CD4-positive, alpha-beta memory T cell (primary cell): ENCODE data around the gene SPAG16. TPM values are rescaled to one million over a fixed set of nuclear protein-coding genes. Genes with fewer than 3 reads are reported as not detected.
"Not testable (repeated sequence)": the region's sequence is repeated elsewhere in the genome, so short reads cannot be mapped to it uniquely, and the experiment has no call there.

Source experiments
- CTCF ChIA-PET: fragments of 350-600 bp; sonication (Branson Sonifier 250); formaldehyde crosslinking; loops from one replicate; lab custom pipeline; 2021; ENCODE audit warnings: inconsistent platforms; ENCODE audit not compliant: partially characterized antibody; lab: Charles Lee
- POLR2A ChIA-PET: fragments of 350-600 bp; sonication (Branson Sonifier 250); formaldehyde crosslinking; loops from one replicate; lab custom pipeline; 2021; ENCODE audit not compliant: partially characterized antibody; lab: Charles Lee
- DNase-seq, 5 donors: peaks; one replicate each; pipeline versions ENCODE4 v3.0.0 to v3.0.0-alpha.2; 2020 to 2022; ENCODE audit warnings: mixed read lengths in 1 of 5
- H3K27ac ChIP-seq: one replicate; pipeline ENCODE4 v1.7.0; 2013; ENCODE audit warnings: low read depth, low read length
- H3K27me3 ChIP-seq: 2 replicates; pipeline ENCODE4 v1.7.0; 2013; ENCODE audit warnings: mild to moderate bottlenecking, low read length, moderate library complexity; ENCODE audit not compliant: insufficient read depth
- H3K36me3 ChIP-seq: 2 replicates; pipeline ENCODE4 v1.7.0; 2013; ENCODE audit warnings: mild to moderate bottlenecking, low read length, moderate library complexity; ENCODE audit not compliant: insufficient read depth
- H3K4me1 ChIP-seq: 2 replicates; pipeline ENCODE4 v1.7.0; 2013; ENCODE audit warnings: mild to moderate bottlenecking, low read length, moderate library complexity; ENCODE audit not compliant: insufficient read depth
- H3K4me3 ChIP-seq, 2 donors: one replicate each; pipeline ENCODE4 v1.7.0; 2013; ENCODE audit warnings: low read length in 2 of 2, mild to moderate bottlenecking in 1 of 2
- H3K9me3 ChIP-seq, 2 donors: one replicate each; pipeline ENCODE4 v1.7.0; 2013; ENCODE audit warnings: low read length in 2 of 2, control low read depth in 1 of 2; ENCODE audit not compliant: control insufficient read depth in 1 of 2
- H3K27ac Mint-ChIP-seq, 7 donors: one replicate each; pipeline ENCODE4 v1.8.0; 2020 to 2021; ENCODE audit warnings: mixed read lengths in 7 of 7, mild to moderate bottlenecking in 6 of 7, inconsistent platforms in 3 of 7, moderate library complexity in 3 of 7
- H3K27me3 Mint-ChIP-seq, 2 donors: one replicate each; pipeline ENCODE4 v1.8.0; 2020 to 2021; ENCODE audit warnings: mixed read lengths in 2 of 2
- H3K36me3 Mint-ChIP-seq, 2 donors: one replicate each; pipeline ENCODE4 v1.8.0; 2020 to 2021; ENCODE audit warnings: mixed read lengths in 2 of 2, inconsistent platforms in 1 of 2, mild to moderate bottlenecking in 1 of 2
- H3K4me1 Mint-ChIP-seq, 4 donors: one replicate each; pipeline ENCODE4 v1.8.0; 2020 to 2021; ENCODE audit warnings: mixed read lengths in 4 of 4, mild to moderate bottlenecking in 1 of 4
- H3K4me3 Mint-ChIP-seq, 8 donors: one replicate each; pipeline ENCODE4 v1.8.0; 2020 to 2021; ENCODE audit warnings: mixed read lengths in 8 of 8, mild to moderate bottlenecking in 7 of 8, moderate library complexity in 6 of 8, inconsistent platforms in 3 of 8
- H3K9me3 Mint-ChIP-seq, 8 donors: one replicate each; pipeline ENCODE4 v1.8.0; 2020 to 2021; ENCODE audit warnings: mixed read lengths in 8 of 8, mild to moderate bottlenecking in 5 of 8, inconsistent platforms in 3 of 8, moderate library complexity in 1 of 8
- intact Hi-C: fragments of 100-400 bp; cut with micrococcal nuclease; formaldehyde crosslinking; loops from one replicate; pipeline ENCODE4 v1.15.1; 2023
- polyA plus RNA-seq, 2 donors: library from polyadenylated mRNA; unstranded; fragments of 300-500 nt; fragmentation: Illumina TruSeq; gene quantifications; one replicate each; pipeline ENCODE4 v1.2.3, GENCODE V29; 2021
- total RNA-seq, 2 experiments: library from RNA; stranded (reverse); gene quantifications; one replicate each; pipeline ENCODE4 v1.2.3, GENCODE V29; 2021

The SPAG16 gene
- total and polyA plus RNA-seq, 4 experiments from 2014 or later, result 6.3 to 21.7 (median 11.2) TPM

DNA sequence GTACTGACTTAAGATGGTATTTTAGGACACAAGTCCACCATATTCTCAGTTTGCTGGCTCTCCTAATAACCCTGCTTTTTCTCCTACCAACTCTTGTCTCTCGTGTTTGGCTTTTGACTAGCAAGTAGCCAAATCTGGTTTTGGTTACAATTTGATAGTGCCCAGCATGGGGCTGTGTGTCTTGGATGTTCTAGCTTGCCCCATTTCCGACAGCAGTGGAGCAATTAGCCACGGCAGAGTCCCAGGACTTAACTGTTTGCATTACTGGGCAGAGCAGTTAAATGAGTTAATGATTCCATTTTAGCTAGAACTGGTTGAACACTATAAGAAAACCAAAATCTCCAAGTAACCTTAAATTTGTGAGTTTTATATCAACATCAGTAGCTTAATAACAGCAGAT lies 18.6 kb upstream of the SPAG16 start:
- ChIA-PET CTCF (no interaction called here), POLR2A (no interaction called here)
- Histone ChIP-seq H3K4me1 (no peaks in the 10 kb centered on the region), H3K9me3 (no peaks in the 10 kb centered on the region), H3K4me3 (no peak overlapping the region), H3K36me3 (no peaks in the 10 kb centered on the region), H3K27ac (no peak overlapping the region), H3K27me3 (no peaks in the 10 kb centered on the region)
- Mint-ChIP-seq H3K4me3 (no peak overlapping the region), H3K9me3 (no peaks in the 10 kb centered on the region), H3K4me1 (no peaks in the 10 kb centered on the region), H3K27ac (no peak overlapping the region), H3K27me3 (peaks cover 5 to 7% of the 10 kb centered on the region in 2 donors), H3K36me3 (no peaks in the 10 kb centered on the region)
- intact Hi-C loops, result no loop called here
- no peak for DNase-seq

DNA sequence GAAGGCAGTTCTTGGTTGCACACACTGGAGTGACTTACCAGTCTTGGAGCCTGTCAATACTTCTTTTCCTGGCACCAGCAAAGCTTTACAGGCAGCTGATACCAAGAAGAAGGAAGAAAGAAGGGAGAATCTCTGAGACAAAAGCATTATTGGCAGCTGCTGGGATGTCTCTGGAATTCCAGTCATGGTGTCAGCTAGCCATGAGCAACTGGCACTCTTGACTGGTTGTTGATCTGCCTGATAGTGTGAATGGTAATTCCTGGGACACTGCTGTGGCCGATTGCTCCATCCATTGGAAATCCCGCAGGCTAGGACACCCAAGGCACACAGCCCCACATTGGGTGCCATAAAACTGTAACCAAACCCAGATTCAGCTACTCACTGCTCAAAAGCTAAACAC lies 17.8 kb upstream of the SPAG16 start:
- ChIA-PET CTCF (no interaction called here), POLR2A (no interaction called here)
- H3K4me1 Mint-ChIP-seq, result no peaks in the 10 kb centered on the region
- Histone ChIP-seq H3K4me3 (no peak overlapping the region), H3K27me3 (no peaks in the 10 kb centered on the region), H3K9me3 (no peaks in the 10 kb centered on the region), H3K36me3 (no peaks in the 10 kb centered on the region), H3K4me1 (no peaks in the 10 kb centered on the region), H3K27ac (no peak overlapping the region)
- DNase-seq, result no peak
- no peaks in the 10 kb centered on the region for H3K36me3 Mint-ChIP-seq
- no peak overlapping the region for H3K27ac Mint-ChIP-seq
- intact Hi-C loops, result no loop called here
- no peaks in the 10 kb centered on the region for H3K9me3 Mint-ChIP-seq
- no peak overlapping the region for H3K4me3 Mint-ChIP-seq
- H3K27me3 Mint-ChIP-seq, result peaks cover 9 to 11% of the 10 kb centered on the region in 2 donors

DNA sequence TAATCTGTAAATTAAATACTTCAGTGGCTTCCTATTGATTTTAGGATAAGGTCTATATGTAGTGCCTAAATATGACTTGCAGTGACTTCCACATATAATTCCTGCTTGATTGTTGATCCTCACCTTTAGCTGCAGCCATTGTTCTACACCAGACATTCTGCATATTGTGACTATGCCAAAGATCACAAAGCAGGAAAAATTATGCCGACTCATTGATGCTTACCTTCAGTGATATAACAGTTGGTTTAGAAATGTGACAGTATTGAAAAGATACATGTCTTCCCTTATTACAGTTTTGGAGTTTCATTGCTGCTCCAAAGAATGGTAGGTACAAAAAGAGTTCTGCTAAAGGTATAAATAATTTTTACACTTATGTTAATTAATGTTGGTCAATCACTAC lies 12.3 kb upstream of the SPAG16 start:
- no peak overlapping the region for H3K27ac ChIP-seq
- Mint-ChIP-seq H3K36me3 (peaks cover 0 to 2% of the 10 kb centered on the region in 2 donors), H3K27me3 (peaks cover 7 to 8% of the 10 kb centered on the region in 2 donors), H3K9me3 (peaks cover 0 to 7% (median 2%) of the 10 kb centered on the region in 8 donors), H3K4me1 (no peaks in the 10 kb centered on the region), H3K27ac (no peak overlapping the region), H3K4me3 (no peak overlapping the region)
- no peaks in the 10 kb centered on the region for H3K36me3 ChIP-seq
- POLR2A ChIA-PET, result no interaction called here
- H3K9me3 ChIP-seq, result no peaks in the 10 kb centered on the region
- no peak overlapping the region for H3K4me3 ChIP-seq
- no peaks in the 10 kb centered on the region for H3K27me3 ChIP-seq
- H3K4me1 ChIP-seq, result no peaks in the 10 kb centered on the region
- CTCF ChIA-PET, result no interaction called here
- DNase-seq, result no peak
- intact Hi-C loops, result no loop called here

DNA sequence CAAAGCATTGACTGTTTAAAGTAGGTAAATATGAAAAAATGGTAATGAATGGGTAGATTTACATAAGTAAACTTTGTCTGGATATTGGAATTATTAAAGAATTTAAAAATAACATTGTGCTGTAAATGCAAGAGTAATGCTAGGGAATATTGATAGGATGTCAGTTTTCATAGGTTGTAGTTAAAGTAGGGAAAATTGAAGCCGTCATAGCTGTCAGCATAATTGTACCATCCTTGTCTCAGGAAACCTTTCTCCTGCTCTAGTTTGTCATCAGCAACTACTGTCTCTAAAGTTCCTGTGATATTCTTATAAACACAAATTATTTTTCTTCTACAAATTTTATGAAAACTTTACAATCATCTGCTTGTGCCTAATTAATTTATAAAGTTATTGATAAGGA lies 10.1 kb upstream of the SPAG16 start:
- Histone ChIP-seq H3K4me1 (no peaks in the 10 kb centered on the region), H3K9me3 (no peaks in the 10 kb centered on the region), H3K36me3 (no peaks in the 10 kb centered on the region), H3K4me3 (no peak overlapping the region), H3K27me3 (no peaks in the 10 kb centered on the region), H3K27ac (no peak overlapping the region)
- H3K4me3 Mint-ChIP-seq, result no peak overlapping the region
- H3K27me3 Mint-ChIP-seq, result peaks cover 8 to 15% of the 10 kb centered on the region in 2 donors
- peaks cover 0 to 16% (median 10%) of the 10 kb centered on the region in 8 donors for H3K9me3 Mint-ChIP-seq
- DNase-seq, result no peak
- intact Hi-C loops, result no loop called here
- ChIA-PET CTCF (no interaction called here), POLR2A (no interaction called here)
- peaks cover 0 to 2% of the 10 kb centered on the region in 2 donors for H3K36me3 Mint-ChIP-seq
- H3K4me1 Mint-ChIP-seq, result peaks cover 0 to 2% (median 0%) of the 10 kb centered on the region in 4 donors
- no peak overlapping the region for H3K27ac Mint-ChIP-seq

DNA sequence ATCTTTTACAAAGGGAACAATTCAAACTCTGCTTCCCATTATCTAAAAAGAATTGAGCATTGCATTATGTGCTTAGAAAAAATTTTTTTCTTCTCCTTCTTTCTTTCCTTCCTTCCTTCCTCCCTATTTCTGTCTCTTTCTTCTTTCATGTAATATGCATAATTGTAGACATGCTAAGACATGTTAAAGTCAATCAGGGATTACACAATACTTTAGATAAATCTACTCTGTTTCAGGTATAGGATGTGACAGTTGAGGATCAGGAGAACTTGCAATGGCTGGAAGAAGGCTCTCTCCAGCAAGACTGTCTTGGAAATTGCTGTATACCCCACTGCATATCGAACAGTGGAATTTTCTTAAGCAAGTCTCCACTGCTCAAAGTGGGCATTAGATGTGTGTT lies 9.0 kb upstream of the SPAG16 start:
- Histone ChIP-seq H3K4me1 (no peaks in the 10 kb centered on the region), H3K36me3 (no peaks in the 10 kb centered on the region), H3K4me3 (no peak overlapping the region), H3K9me3 (no peaks in the 10 kb centered on the region), H3K27me3 (no peaks in the 10 kb centered on the region), H3K27ac (no peak overlapping the region)
- Mint-ChIP-seq H3K27ac (no peak overlapping the region), H3K4me1 (peaks cover 0 to 2% (median 0%) of the 10 kb centered on the region in 4 donors), H3K9me3 (peaks cover 0 to 16% (median 10%) of the 10 kb centered on the region in 8 donors), H3K27me3 (peaks cover 8 to 15% of the 10 kb centered on the region in 2 donors), H3K36me3 (peaks cover 0 to 2% of the 10 kb centered on the region in 2 donors), H3K4me3 (no peak overlapping the region)
- DNase-seq, result no peak
- CTCF ChIA-PET, result no interaction called here
- intact Hi-C loops, result no loop called here
- POLR2A ChIA-PET, result no interaction called here

DNA sequence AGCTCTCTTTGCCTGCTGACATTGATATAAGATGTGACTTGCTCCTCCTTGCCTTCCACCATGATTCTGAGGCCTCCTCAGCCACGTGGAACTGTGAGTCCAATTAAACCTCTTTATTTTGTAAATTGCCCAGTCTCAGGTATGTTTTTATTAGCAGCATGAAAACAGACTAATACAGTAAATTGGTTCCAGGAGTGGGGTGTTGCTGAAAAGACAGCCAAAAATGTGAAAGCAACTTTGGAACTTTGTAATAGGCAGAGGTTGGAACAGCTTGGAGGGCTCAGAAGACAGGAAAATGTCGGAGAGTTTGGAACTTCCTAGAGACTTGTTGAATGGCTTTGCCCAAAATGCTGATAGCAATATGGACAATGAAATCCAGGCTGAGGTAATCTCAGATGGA lies 7.1 kb upstream of the SPAG16 start:
- CTCF ChIA-PET, result not testable (repeated sequence)

DNA sequence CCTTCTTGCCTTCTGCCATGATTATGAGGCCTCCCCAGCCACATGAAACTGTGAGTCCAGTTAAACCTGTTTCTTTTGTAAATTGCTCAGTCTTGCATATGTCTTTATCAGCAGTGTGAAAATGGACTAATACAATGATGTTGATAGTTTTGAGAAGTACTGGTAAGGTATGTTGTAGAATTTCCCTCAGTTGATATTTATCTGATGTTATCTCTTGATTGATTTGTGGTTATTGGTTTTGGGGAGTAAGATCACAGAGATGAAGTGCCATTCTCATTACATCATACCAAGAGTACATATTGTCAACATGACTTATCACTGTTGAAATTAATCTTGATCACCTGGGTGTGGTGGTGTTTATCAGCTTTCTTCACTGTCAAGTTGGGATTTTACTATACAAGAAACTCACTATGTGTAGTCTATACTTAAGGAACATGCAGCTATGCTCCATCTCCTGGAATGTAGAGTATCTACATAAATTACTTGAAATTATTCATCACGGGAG lies 5.1 kb upstream of the SPAG16 start:
- no peak for DNase-seq
- H3K9me3 ChIP-seq, result no peaks in the 10 kb centered on the region
- no peak overlapping the region for H3K4me3 Mint-ChIP-seq
- POLR2A ChIA-PET, result no interaction called here
- no peak overlapping the region for H3K4me3 ChIP-seq
- no peaks in the 10 kb centered on the region for H3K36me3 ChIP-seq
- intact Hi-C loops, result no loop called here
- H3K27ac Mint-ChIP-seq, result no peak overlapping the region
- no peaks in the 10 kb centered on the region for H3K27me3 ChIP-seq
- peaks cover 10 to 14% (median 13%) of the 10 kb centered on the region in 4 donors for H3K4me1 Mint-ChIP-seq
- H3K9me3 Mint-ChIP-seq, result peaks cover 0 to 16% (median 10%) of the 10 kb centered on the region in 8 donors
- CTCF ChIA-PET, result no interaction called here
- no peak overlapping the region for H3K27ac ChIP-seq
- H3K27me3 Mint-ChIP-seq, result peaks cover 2 to 9% of the 10 kb centered on the region in 2 donors
- H3K36me3 Mint-ChIP-seq, result peaks cover 2 to 3% of the 10 kb centered on the region in 2 donors
- peaks cover 9% of the 10 kb centered on the region for H3K4me1 ChIP-seq

More for the DNA sequence above, 7.1 kb upstream of the SPAG16 start:
- H3K27me3 ChIP-seq, POLR2A ChIA-PET, H3K36me3 ChIP-seq, H3K36me3 Mint-ChIP-seq, H3K27me3 Mint-ChIP-seq, H3K27ac ChIP-seq, intact Hi-C loops, H3K4me1 ChIP-seq, H3K4me3 Mint-ChIP-seq, H3K4me3 ChIP-seq, H3K27ac Mint-ChIP-seq, DNase-seq, H3K9me3 ChIP-seq, H3K4me1 Mint-ChIP-seq: not testable (repeated sequence)
- peaks cover 0 to 16% (median 10%) of the 10 kb centered on the region in 8 donors for H3K9me3 Mint-ChIP-seq
